Activated CD4-positive, alpha-beta T cell treated with anti-CD3 and anti-CD28 coated beads, Interleukin-2, amount 10 ng/mL, durations not matched to agents 24 days and 14 days (primary cell): ENCODE measurements around the gene TBC1D16. TPM values are rescaled to one million over a fixed set of nuclear protein-coding genes. Genes with fewer than 3 reads are reported as not detected.

Source experiments
- DNase-seq: peaks from one replicate; pipeline ENCODE4 v3.0.0; 2022
- H3K27ac Mint-ChIP-seq: one replicate; pipeline ENCODE4 v1.8.0; 2022; ENCODE audit warnings: mild to moderate bottlenecking, mixed read lengths
- H3K27me3 Mint-ChIP-seq: one replicate; pipeline ENCODE4 v1.8.0; 2022; ENCODE audit warnings: mixed read lengths
- H3K36me3 Mint-ChIP-seq: one replicate; pipeline ENCODE4 v1.8.0; 2022; ENCODE audit warnings: low read depth, mild to moderate bottlenecking, mixed read lengths
- H3K4me1 Mint-ChIP-seq: one replicate; pipeline ENCODE4 v1.8.0; 2021; ENCODE audit warnings: mixed read lengths
- H3K4me3 Mint-ChIP-seq: one replicate; pipeline ENCODE4 v1.8.0; 2022; ENCODE audit warnings: mild to moderate bottlenecking, moderate library complexity, mixed read lengths
- H3K9me3 Mint-ChIP-seq: one replicate; pipeline ENCODE4 v1.8.0; 2021; ENCODE audit warnings: mixed read lengths
- intact Hi-C: fragments of 100-400 bp; cut with micrococcal nuclease; formaldehyde crosslinking; loops from one replicate; pipeline ENCODE4 v1.15.1; 2023
- total RNA-seq: library from RNA; stranded (reverse); gene quantifications from 2 replicates; pipeline ENCODE4 v1.2.3, GENCODE V29; 2022

Gene TBC1D16
- total RNA-seq, 1 donor from 2014 or later: 1.4 TPM

GRCh38 chr17:79944251-79944812 lies 91.3 kb downstream of the TBC1D16 start:
- no peak for DNase-seq
- Mint-ChIP-seq H3K4me1 (peaks cover 7% of the 10 kb centered on the region), H3K27me3 (peaks cover 3% of the 10 kb centered on the region), H3K36me3 (no peaks in the 10 kb centered on the region), H3K27ac (no peak overlapping the region), H3K4me3 (no peak overlapping the region), H3K9me3 (no peaks in the 10 kb centered on the region)
- intact Hi-C loops: loop anchor here (10.0 kb wide), 1 partner anchor 70 kb away; no protein-coding TSS in a partner anchor

DNA sequence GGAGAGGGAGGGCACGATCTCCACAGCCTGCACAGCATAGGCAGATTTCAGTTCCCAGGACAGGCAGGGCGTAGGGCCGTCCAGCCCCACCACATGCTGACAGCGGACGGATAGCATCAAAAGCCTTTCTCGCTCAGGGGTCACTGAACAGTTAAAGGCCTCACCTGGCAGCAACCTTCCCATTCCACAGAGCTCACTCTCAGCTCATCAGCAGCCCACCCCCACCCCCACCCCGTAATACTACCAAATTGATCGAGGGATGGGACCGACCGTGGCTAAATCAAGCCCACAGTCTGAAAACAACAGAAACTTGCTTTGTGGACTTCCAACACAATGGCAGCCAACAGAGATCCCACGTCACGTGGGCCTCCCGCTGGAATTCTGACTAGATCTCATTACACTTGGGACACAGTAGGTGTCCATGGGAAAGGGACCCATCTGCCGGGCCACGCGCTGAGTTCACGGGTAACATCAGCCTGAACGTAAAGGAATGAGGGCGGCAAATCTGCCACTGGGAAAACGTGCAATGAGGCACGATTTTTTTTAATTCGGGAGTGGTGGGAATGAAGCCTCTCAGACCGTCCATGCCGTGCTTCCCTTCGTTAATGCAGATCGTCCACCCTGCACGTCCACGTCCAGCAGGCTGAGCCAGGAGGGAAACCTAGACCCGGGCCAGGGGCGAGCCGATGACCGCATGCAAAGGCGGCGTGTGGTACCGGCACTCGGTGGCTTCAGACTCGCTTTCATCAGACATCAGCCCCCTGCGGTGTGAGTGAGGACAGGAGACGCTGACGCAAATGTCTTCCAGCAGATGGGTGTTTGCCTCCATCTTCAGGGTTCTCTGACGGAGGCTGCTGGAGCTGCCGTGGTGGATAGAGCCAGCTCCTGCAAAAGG lies 92.1 kb downstream of the TBC1D16 start:
- DNase-seq: no peak
- intact Hi-C loops: loop anchor here (10.0 kb wide), 1 partner anchor 69 kb away; no protein-coding TSS in a partner anchor
- Mint-ChIP-seq H3K4me1 (peaks cover 7% of the 10 kb centered on the region), H3K27me3 (peaks cover 3% of the 10 kb centered on the region), H3K9me3 (no peaks in the 10 kb centered on the region), H3K36me3 (no peaks in the 10 kb centered on the region), H3K4me3 (peak overlapping the region; percentile 2), H3K27ac (peak overlapping the region; percentile 22)

DNA sequence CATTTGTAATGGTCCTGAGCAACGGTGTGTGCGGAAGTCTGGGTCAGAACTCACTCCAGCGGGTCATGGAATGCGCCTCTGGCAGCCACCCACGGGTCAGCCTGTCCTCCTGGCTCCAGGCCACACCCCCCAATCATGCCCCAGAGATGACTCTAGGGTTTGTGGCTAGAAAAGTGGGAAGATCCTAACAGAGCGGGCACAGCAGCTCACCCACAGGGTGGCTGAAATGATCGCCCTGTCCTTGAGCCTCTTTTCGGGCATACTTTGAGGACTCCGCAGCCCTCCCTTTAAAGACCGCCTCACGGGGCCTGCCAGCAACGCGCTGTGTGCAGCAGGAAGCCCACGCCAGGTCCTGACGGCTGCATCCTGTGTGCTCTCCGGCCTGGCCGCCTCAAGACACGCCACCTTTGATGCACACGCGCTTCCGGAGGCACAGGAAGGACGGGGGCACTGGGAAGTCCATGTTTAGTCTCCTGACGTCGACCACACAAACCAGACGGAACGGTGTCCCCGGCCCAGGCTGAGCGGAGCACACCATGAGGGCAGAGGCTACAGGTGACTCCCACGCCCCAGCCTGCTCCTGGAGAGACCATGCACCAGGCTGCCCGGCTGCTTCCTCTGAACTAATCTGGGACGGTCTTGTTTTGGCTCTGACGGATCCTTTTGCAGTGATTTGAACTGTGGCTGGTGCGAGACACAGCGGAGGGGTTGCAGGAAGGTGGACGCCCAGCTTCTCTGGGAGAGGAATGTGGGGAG lies 92.9 kb downstream of the TBC1D16 start:
- no peaks in the 10 kb centered on the region for H3K9me3 Mint-ChIP-seq
- no peaks in the 10 kb centered on the region for H3K36me3 Mint-ChIP-seq
- peak; percentile 75 for DNase-seq
- intact Hi-C loops: loop anchor here (10.0 kb wide), 1 partner anchor 68 kb away; no protein-coding TSS in a partner anchor
- H3K4me3 Mint-ChIP-seq: peak overlapping the region; percentile 2
- H3K27me3 Mint-ChIP-seq: peaks cover 3% of the 10 kb centered on the region
- H3K27ac Mint-ChIP-seq: peak overlapping the region; percentile 22
- peaks cover 7% of the 10 kb centered on the region for H3K4me1 Mint-ChIP-seq

GRCh38 chr17:79942011-79942405 lies 93.7 kb downstream of the TBC1D16 start:
- intact Hi-C loops: loop anchor here (10.0 kb wide), 1 partner anchor 67 kb away; no protein-coding TSS in a partner anchor
- no peak for DNase-seq
- no peak overlapping the region for H3K4me3 Mint-ChIP-seq
- H3K36me3 Mint-ChIP-seq: no peaks in the 10 kb centered on the region
- no peak overlapping the region for H3K27ac Mint-ChIP-seq
- H3K9me3 Mint-ChIP-seq: no peaks in the 10 kb centered on the region
- peaks cover 9% of the 10 kb centered on the region for H3K4me1 Mint-ChIP-seq
- H3K27me3 Mint-ChIP-seq: peaks cover 7% of the 10 kb centered on the region

- peaks cover 9% of the 10 kb centered on the region for H3K4me1 Mint-ChIP-seq
- no peak overlapping the region for H3K27ac Mint-ChIP-seq
- no peak overlapping the region for H3K4me3 Mint-ChIP-seq
- peaks cover 7% of the 10 kb centered on the region for H3K27me3 Mint-ChIP-seq
- no peaks in the 10 kb centered on the region for H3K36me3 Mint-ChIP-seq
- intact Hi-C loops: loop anchor here (10.0 kb wide), 1 partner anchor 67 kb away; no protein-coding TSS in a partner anchor
- H3K9me3 Mint-ChIP-seq: no peaks in the 10 kb centered on the region
- DNase-seq: no peak
These were observed 94.3 kb downstream of the TBC1D16 start for GRCh38 chr17:79941088-79942010.

GRCh38 chr17:79940459-79941087 lies 95.1 kb downstream of the TBC1D16 start:
- Mint-ChIP-seq H3K36me3 (no peaks in the 10 kb centered on the region), H3K4me3 (no peak overlapping the region), H3K4me1 (peaks cover 9% of the 10 kb centered on the region), H3K27me3 (peaks cover 7% of the 10 kb centered on the region), H3K9me3 (no peaks in the 10 kb centered on the region), H3K27ac (no peak overlapping the region)
- intact Hi-C loops: loop anchor here (10.0 kb wide), 1 partner anchor 66 kb away; no protein-coding TSS in a partner anchor
- no peak for DNase-seq

GRCh38 chr17:79939755-79940458 lies 95.8 kb downstream of the TBC1D16 start:
- DNase-seq: no peak
- Mint-ChIP-seq H3K9me3 (no peaks in the 10 kb centered on the region), H3K4me3 (no peak overlapping the region), H3K36me3 (no peaks in the 10 kb centered on the region), H3K4me1 (peaks cover 9% of the 10 kb centered on the region), H3K27me3 (peaks cover 7% of the 10 kb centered on the region), H3K27ac (no peak overlapping the region)
- intact Hi-C loops: loop anchor here (10.0 kb wide), 1 partner anchor 65 kb away; no protein-coding TSS in a partner anchor

- Mint-ChIP-seq H3K9me3 (no peaks in the 10 kb centered on the region), H3K4me3 (no peak overlapping the region), H3K27ac (no peak overlapping the region), H3K27me3 (peaks cover 7% of the 10 kb centered on the region), H3K36me3 (no peaks in the 10 kb centered on the region), H3K4me1 (peaks cover 9% of the 10 kb centered on the region)
- intact Hi-C loops: no loop called here
- DNase-seq: no peak
These were observed 96.6 kb downstream of the TBC1D16 start for GRCh38 chr17:79939094-79939435.

GRCh38 chr17:79938336-79939093 lies 97.2 kb downstream of the TBC1D16 start:
- H3K27ac Mint-ChIP-seq: no peak overlapping the region
- peaks cover 15% of the 10 kb centered on the region for H3K4me1 Mint-ChIP-seq
- H3K9me3 Mint-ChIP-seq: no peaks in the 10 kb centered on the region
- no peak overlapping the region for H3K4me3 Mint-ChIP-seq
- peaks cover 12% of the 10 kb centered on the region for H3K27me3 Mint-ChIP-seq
- intact Hi-C loops: no loop called here
- DNase-seq: no peak
- H3K36me3 Mint-ChIP-seq: no peaks in the 10 kb centered on the region

DNA sequence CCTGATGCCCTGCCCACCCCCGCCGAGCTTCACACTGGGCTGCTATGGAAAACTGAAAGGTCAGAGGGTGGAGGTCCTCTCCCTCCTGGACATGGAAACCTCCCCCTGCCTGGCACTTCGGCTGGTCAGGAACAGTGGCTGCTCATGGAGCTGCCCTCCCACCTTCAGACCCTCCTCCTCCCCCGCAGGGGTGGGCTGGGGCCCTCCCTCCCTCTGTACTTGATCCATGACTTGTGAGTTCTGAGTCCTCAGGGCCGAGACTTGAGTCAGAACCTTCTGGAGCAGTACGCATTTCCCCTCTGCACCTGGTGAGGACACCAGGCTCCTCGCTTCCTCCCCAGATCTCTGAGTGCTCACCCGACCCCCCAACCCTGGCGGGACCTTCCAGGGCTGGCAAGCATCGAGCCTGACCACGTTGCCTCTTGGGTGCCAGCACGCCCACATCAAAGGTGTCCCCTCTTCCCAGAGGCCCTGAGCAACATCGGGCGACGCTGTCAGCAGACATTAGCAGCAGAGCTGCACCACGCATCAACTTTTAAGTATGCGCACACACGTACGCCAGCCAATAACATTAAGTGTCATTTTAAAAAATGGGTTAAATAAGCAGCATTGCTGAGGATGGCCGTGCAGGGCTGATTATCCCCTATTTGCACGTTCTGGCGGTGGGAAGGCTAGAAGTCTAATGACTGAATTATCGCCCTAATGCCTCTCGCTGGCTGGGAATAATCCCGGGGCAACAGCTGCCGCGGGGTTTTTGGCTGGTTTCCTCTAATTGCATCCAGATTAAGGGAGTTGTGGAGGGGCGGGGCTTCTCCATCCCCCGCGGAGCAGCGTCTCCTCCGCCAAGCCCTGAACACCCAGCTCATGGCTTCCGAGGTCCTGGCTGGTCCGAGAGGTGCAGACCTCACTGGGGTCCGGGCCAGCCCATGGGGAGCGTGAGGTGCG lies 98.0 kb downstream of the TBC1D16 start:
- Mint-ChIP-seq H3K27ac (no peak overlapping the region), H3K27me3 (peaks cover 19% of the 10 kb centered on the region), H3K4me3 (no peak overlapping the region), H3K4me1 (peaks cover 12% of the 10 kb centered on the region), H3K9me3 (no peaks in the 10 kb centered on the region), H3K36me3 (no peaks in the 10 kb centered on the region)
- DNase-seq: no peak
- intact Hi-C loops: no loop called here
